ENCODE measurements around the gene NLRP3.

The NLRP3 gene

DNA sequence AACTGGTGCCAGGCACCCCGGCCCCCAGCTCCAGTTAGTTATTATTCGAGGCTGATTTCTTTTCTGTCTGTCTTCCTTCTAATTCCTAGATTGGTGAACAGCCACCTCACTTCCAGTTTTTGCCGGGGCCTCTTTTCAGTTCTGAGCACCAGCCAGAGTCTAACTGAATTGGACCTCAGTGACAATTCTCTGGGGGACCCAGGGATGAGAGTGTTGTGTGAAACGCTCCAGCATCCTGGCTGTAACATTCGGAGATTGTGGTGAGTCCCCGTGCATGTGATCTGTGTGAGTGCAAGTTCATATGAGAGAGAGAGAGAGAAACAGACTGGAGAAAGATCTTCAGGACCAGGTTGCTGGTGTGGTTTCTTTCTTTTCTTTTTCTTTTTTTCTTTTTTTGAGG, 13.5 kb downstream of the NLRP3 start:
- no peak for TF ChIP-seq TAF1 (IDR thresholded peaks at IDR 0.05; ENCODE audit: borderline replicate concordance, low read depth, low read length)
- no peak for TF ChIP-seq POLR2AphosphoS5 (IDR thresholded peaks at IDR 0.05; ENCODE audit: low read depth, low read length)
- DNase-seq (ENCODE audit: insufficient read length) (no peak), FAIRE-seq (no peak)

DNA sequence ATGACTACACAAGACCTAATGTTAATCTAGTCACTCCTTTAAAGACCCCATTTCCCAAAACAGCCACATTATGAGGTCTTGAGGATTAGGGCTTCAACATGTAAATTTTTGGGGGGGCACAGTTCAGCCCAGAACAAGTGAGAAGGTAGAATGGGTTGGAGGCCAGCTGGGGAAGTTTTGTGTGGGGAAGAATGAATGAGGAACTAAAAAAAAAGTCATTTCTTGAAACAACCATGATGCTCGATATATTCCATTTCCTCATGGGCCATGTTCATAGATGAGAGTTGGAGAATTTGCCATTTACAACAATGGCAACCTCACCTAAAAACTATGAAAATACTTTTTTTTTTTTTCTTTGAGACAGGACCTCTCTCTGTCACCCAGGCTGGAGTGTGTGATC, 14.5 kb downstream of the NLRP3 start:
- FAIRE-seq: no peak

DNA sequence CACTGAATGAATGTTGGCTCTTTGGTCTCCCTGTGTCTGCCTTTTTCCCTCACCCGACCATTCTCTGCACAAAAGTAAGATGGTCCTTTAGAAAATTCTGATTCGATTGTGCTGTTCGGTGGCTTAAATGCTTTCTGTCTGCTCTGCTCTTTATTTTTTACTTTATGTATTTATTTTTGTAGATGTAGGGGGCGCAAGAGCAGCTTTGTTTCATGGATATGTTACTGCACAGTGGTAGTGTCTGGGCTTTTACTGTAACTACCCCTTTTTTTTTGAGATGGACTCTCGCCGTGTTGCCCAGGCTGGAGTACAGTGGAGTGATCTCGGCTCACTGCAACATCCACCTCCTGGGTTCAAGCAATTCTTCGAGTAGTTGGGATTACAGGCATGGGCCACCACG, 15.7 kb downstream of the NLRP3 start:
- DNase-seq (ENCODE audit: insufficient read length) (no peak), FAIRE-seq (no peak)
- TF ChIP-seq TAF1 (IDR thresholded peaks at IDR 0.05; ENCODE audit: borderline replicate concordance, low read depth, low read length) (no peak), POLR2A (IDR thresholded peaks at IDR 0.05; ENCODE audit: low read depth, low read length) (no peak), POLR2AphosphoS5 (IDR thresholded peaks at IDR 0.05; ENCODE audit: low read depth, low read length) (no peak)

More for the DNA sequence above, 14.5 kb downstream of the NLRP3 start:
- no peak for TF ChIP-seq POLR2AphosphoS5 (IDR thresholded peaks at IDR 0.05; ENCODE audit: low read depth, low read length)
- no peak for TF ChIP-seq TAF1 (IDR thresholded peaks at IDR 0.05; ENCODE audit: borderline replicate concordance, low read depth, low read length)
- TF ChIP-seq POLR2A (IDR thresholded peaks at IDR 0.05; ENCODE audit: low read depth, low read length): no peak
- no peak for DNase-seq (ENCODE audit: insufficient read length)

DNA sequence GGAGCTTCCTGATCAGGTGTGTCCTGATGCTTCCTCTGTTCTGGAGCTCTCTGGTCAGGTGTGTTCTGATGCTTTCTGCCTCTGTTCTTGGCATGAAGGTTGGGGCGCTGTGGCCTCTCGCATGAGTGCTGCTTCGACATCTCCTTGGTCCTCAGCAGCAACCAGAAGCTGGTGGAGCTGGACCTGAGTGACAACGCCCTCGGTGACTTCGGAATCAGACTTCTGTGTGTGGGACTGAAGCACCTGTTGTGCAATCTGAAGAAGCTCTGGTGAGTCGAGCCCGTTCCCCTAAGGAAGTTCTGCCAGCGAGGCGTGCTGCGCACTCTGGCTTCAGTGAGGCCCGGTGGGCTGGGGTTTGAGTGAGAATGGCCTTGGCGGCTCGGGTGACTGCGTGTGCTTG, 18.0 kb downstream of the NLRP3 start:
- TF ChIP-seq TAF1 (IDR thresholded peaks at IDR 0.05; ENCODE audit: borderline replicate concordance, low read depth, low read length) (no peak), POLR2A (IDR thresholded peaks at IDR 0.05; ENCODE audit: low read depth, low read length) (no peak), POLR2AphosphoS5 (IDR thresholded peaks at IDR 0.05; ENCODE audit: low read depth, low read length) (no peak)
- DNase-seq (ENCODE audit: insufficient read length) (no peak), FAIRE-seq (no peak)

DNA sequence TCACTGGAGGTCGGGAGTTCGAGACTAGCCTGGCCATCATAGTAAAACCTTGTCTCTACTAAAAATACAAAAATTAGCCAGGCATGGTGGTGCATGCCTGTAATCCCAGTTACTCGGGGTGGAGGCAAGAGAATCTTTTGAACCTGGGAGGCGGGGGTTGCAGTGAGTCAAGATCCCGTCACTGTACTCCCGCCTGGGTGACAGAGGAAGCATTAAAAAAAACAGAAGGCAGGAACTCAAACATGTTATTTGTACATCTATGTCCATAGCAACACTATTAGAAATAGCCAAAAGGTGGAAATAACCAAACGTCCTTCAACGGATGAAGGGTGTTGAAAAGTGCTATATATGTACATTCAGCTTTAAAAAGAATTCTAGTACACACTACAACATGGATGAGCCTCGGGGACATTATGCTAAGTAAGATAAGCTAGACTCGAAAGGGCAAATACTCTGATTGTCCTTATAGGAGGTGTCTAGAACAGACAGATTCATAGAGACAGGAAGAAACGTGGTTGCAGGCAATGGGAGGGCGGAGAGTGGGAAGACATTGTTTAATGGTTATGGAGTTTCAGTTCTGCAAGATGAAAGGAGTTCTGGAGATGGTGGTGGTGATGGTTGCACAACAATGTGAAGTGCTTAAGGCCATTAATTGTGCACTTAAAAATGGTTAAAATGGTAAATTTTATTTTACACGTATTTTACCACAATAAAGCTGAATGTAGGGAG, 19.2 kb downstream of the NLRP3 start:
- FAIRE-seq (no peak), DNase-seq (ENCODE audit: insufficient read length) (no peak)
- TF ChIP-seq TAF1 (IDR thresholded peaks at IDR 0.05; ENCODE audit: borderline replicate concordance, low read depth, low read length): no peak
- no peak for TF ChIP-seq POLR2AphosphoS5 (IDR thresholded peaks at IDR 0.05; ENCODE audit: low read depth, low read length)
- no peak for TF ChIP-seq POLR2A (IDR thresholded peaks at IDR 0.05; ENCODE audit: low read depth, low read length)

DNA sequence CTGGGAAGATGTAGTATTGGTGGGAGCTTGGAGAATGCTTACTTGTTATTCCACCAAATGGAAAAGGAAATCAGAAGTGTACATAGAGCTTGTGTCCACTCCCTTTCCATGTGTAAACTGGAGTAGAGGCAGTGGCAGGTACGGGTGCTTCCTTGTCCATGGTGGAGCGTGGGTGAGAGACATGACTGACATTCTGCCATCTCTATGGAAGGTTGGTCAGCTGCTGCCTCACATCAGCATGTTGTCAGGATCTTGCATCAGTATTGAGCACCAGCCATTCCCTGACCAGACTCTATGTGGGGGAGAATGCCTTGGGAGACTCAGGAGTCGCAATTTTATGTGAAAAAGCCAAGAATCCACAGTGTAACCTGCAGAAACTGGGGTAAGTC, 19.8 kb downstream of the NLRP3 start:
- DNase-seq (ENCODE audit: insufficient read length) (no peak), FAIRE-seq (no peak)
- TF ChIP-seq POLR2A (IDR thresholded peaks at IDR 0.05; ENCODE audit: low read depth, low read length) (no peak), POLR2AphosphoS5 (IDR thresholded peaks at IDR 0.05; ENCODE audit: low read depth, low read length) (no peak), TAF1 (IDR thresholded peaks at IDR 0.05; ENCODE audit: borderline replicate concordance, low read depth, low read length) (no peak)

DNA sequence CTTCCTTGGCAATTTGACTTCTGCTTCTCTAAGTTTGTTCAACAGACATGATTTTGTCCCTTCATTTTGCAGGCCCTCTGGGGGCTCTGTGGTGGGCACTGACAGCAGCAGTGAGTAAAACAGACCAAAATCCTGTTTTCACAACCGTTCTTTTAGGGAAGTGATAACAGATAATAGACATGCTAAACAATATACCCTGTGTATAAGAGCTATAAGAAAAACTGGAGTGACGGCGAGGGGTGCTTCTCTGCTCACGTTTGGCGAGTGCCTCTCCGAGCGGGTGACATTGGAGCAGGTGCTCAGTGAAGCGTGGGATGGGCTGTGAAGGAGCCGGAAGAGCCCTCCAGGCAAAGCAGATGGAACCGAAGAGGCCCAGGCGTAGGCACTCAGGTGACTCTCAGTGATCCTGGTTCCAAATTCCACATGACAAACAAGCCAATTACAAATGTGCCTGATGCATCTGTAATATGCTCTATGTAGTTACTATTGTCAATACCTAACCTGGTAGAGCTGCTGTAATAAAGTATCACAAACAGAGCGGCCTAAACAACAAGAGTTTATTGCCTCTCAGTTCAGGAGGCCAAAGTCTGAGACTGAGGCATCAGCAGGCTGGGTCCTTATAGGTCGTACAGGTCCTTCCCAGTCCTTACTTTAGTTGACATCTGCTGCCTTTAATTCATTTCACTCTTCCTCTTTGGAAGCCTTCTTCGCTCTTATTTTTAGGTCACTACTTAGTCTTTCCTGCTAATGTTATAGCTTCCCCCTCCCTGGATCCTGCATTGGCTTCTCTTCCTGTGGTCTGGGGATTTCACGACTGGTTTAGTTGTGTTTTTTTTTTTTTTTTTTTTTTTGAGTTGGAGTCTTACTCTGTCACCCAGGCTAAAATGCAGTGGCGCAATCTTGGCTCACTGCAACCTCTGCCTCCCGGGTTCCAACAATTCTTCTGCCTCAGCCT, 21.9 kb downstream of the NLRP3 start:
- no peak for FAIRE-seq
- no peak for TF ChIP-seq POLR2A (IDR thresholded peaks at IDR 0.05; ENCODE audit: low read depth, low read length)
- TF ChIP-seq TAF1 (IDR thresholded peaks at IDR 0.05; ENCODE audit: borderline replicate concordance, low read depth, low read length): no peak
- no peak for TF ChIP-seq POLR2AphosphoS5 (IDR thresholded peaks at IDR 0.05; ENCODE audit: low read depth, low read length)

DNA sequence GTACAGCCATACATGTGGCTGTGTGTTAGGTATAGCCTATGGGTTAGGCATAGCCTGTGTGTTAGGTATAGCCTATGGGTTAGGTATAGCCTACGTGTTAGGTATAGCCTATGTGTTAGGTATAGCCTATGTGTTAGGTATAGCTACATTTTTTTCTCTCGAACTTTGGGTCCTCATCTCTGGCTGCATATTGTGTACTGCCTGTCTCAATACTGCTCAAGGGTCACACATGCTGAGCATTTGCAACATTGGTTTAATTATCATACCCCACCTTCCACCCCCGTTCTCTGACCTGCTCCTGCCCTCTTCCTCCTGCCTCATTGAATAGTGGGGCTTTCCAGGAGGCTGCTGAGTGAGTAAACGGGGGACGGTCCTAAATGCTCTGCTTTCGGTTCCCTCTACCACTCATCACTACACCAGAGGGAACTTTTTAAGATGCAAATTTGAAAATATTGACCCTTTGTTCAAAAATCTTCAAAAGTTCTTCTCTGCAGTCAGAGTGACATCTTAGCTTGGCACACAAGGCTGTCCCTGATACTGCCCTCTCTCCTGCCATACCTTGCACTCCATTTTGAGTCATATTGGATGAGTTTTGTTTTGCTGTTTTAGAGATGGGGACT, 24.1 kb downstream of the NLRP3 start:
- TF ChIP-seq POLR2AphosphoS5 (IDR thresholded peaks at IDR 0.05; ENCODE audit: low read depth, low read length) (no peak), TAF1 (IDR thresholded peaks at IDR 0.05; ENCODE audit: borderline replicate concordance, low read depth, low read length) (no peak), POLR2A (IDR thresholded peaks at IDR 0.05; ENCODE audit: low read depth, low read length) (no peak)
- FAIRE-seq (peak; percentile 90), DNase-seq (ENCODE audit: insufficient read length) (peak; percentile 40)

More for the DNA sequence above, 21.9 kb downstream of the NLRP3 start:
- no peak for DNase-seq (ENCODE audit: insufficient read length)

DNA sequence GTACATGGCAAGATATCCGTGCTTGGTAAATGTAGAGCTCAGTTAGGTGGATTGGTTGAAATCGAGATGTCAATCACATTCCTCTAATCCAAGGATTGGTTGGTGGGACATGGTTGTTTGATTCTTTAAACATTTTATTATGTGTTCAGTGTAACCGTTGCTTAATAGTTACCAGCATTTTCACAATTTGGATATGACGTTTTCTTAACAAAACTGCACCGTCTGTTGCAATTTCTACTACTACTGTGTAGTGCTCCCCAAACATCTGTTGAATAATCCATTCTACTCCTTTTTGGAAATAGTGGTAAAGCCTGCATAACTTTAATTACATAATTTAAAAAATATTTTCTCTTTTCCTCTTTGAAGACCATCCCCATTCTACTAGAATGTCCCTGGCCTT, 25.6 kb downstream of the NLRP3 start:
- TF ChIP-seq POLR2A (IDR thresholded peaks at IDR 0.05; ENCODE audit: low read depth, low read length) (no peak), TAF1 (IDR thresholded peaks at IDR 0.05; ENCODE audit: borderline replicate concordance, low read depth, low read length) (no peak), POLR2AphosphoS5 (IDR thresholded peaks at IDR 0.05; ENCODE audit: low read depth, low read length) (no peak)
- DNase-seq (ENCODE audit: insufficient read length) (no peak), FAIRE-seq (no peak)

DNA sequence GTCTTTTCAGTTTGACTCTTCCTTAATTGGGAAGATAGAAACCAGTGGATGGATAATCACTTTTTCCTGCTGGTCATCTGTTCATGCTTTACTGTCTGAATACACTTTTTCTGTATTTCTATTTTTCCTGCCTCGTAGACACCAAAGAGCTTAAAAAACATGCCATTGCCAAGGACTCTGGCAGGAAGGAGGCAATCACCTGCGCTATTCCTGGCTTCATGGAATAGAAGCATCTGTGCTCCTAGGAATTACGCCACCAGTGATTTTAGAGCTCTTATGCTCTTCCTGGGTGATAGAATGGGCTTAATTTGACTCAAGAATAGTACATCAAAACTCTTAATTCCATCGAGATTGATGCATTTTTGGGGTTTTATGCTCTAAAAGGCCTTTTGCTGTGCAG, 26.2 kb downstream of the NLRP3 start:
- no peak for TF ChIP-seq POLR2A (IDR thresholded peaks at IDR 0.05; ENCODE audit: low read depth, low read length)
- TF ChIP-seq TAF1 (IDR thresholded peaks at IDR 0.05; ENCODE audit: borderline replicate concordance, low read depth, low read length): no peak
- TF ChIP-seq POLR2AphosphoS5 (IDR thresholded peaks at IDR 0.05; ENCODE audit: low read depth, low read length): no peak
- DNase-seq (ENCODE audit: insufficient read length) (no peak), FAIRE-seq (no peak)

DNA sequence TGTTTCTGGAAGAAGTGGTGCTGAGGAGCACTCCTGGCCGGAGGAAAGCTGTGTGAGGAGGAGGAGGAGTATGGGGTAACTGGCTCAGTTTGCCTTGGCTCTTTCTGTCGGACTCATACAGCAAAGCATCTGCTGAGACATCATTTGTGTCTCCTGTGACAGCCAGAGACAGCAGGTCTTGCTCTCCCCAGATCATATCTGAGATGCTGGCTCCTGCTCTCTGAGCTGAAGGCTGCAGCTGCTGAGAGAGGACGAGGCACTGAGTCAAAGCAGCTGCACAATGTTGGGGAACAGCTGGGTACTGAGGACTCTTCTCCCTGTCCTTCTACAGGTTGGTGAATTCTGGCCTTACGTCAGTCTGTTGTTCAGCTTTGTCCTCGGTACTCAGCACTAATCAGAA, 27.7 kb downstream of the NLRP3 start:
- FAIRE-seq: no peak
- no peak for DNase-seq (ENCODE audit: insufficient read length)
- TF ChIP-seq POLR2A (IDR thresholded peaks at IDR 0.05; ENCODE audit: low read depth, low read length) (no peak), POLR2AphosphoS5 (IDR thresholded peaks at IDR 0.05; ENCODE audit: low read depth, low read length) (no peak), TAF1 (IDR thresholded peaks at IDR 0.05; ENCODE audit: borderline replicate concordance, low read depth, low read length) (no peak)
